ENCODE results near the gene ACKR3. TPM values are rescaled to one million over a fixed set of nuclear protein-coding genes. Genes with fewer than 3 reads are reported as not detected.
A peak's percentile ranks its signal among the peaks of the same experiment; 100 is the strongest.

ACKR3 gene
- total and polyA plus RNA-seq, 10 of the 15 experiments (the other 5 are each of a cell fraction or from before 2014, with no cell fraction given) = 3.0 to 154 (median 6.4) TPM

DNA sequence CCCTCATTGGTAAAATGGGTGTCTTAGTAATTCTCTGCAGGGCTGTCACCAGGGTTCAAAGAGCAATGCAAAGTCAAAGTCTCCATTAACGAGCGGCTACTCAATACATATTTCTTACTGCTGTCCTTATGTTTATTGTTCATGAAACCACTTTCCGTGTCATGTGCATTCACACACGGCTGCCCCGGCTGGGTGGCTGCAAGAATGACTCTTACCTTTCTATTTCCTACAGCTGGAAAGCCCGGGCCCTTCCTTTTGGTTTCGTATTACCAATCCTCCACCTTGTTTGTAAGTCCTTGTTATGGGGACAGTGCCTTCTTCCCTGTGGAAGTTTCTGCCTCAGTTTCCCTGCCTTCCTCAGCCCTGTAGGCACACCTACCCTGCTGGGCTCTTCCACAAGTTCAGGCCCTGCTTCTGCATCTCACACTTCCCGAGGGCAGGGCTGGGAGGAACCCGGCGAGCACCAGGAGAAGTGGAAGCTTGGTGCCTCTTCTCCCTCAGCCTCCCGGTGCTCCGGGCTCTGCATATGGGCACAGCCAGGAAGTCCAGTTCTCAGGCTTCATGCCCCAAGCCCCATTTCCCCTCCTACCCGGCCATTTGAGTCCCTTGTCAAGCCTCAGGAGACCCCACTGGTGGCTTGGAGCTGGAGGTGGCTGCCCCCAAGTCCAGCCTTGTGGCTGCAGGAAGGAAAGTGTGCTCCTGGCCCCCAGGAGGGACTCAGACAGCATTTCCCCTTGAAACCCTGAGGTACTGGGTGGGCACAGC lies 18.7 kb upstream of the ACKR3 start (continued):
- TF ChIP-seq PML (IDR thresholded peaks at IDR 0.05; ENCODE audit: low read length) = 0 out of 2 replicates have a peak, but pooled peaks have one; percentile 55
- peak; percentile 51; the same call in 1 of the 2 replicates for TF ChIP-seq ZBED1 (IDR thresholded peaks at IDR 0.05; ENCODE audit: borderline replicate concordance)
- TF ChIP-seq SIN3A (IDR thresholded peaks at IDR 0.05; ENCODE audit: low read depth, low read length) = no peak
- no peak for TF ChIP-seq ZNF622 (IDR thresholded peaks at IDR 0.05)
- TF ChIP-seq CBFB (IDR thresholded peaks at IDR 0.05; ENCODE audit: low read depth) = no peak; the same call in 1 of the 2 replicates
- no peak for TF ChIP-seq NFXL1 (IDR thresholded peaks at IDR 0.05; ENCODE audit: borderline replicate concordance)
- TF ChIP-seq, protein P1, sequence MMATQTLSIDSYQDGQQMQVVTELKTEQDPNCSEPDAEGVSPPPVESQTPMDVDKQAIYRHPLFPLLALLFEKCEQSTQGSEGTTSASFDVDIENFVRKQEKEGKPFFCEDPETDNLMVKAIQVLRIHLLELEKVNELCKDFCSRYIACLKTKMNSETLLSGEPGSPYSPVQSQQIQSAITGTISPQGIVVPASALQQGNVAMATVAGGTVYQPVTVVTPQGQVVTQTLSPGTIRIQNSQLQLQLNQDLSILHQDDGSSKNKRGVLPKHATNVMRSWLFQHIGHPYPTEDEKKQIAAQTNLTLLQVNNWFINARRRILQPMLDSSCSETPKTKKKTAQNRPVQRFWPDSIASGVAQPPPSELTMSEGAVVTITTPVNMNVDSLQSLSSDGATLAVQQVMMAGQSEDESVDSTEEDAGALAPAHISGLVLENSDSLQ (IDR thresholded peaks at IDR 0.05) = no peak
- TF ChIP-seq CUX1 (IDR thresholded peaks at IDR 0.05; ENCODE audit: insufficient replicate concordance, low read depth, low read length) = no peak
- no peak for TF ChIP-seq SUZ12 (IDR thresholded peaks at IDR 0.05; ENCODE audit: unreplicated experiment)
- TF ChIP-seq, protein P2, sequence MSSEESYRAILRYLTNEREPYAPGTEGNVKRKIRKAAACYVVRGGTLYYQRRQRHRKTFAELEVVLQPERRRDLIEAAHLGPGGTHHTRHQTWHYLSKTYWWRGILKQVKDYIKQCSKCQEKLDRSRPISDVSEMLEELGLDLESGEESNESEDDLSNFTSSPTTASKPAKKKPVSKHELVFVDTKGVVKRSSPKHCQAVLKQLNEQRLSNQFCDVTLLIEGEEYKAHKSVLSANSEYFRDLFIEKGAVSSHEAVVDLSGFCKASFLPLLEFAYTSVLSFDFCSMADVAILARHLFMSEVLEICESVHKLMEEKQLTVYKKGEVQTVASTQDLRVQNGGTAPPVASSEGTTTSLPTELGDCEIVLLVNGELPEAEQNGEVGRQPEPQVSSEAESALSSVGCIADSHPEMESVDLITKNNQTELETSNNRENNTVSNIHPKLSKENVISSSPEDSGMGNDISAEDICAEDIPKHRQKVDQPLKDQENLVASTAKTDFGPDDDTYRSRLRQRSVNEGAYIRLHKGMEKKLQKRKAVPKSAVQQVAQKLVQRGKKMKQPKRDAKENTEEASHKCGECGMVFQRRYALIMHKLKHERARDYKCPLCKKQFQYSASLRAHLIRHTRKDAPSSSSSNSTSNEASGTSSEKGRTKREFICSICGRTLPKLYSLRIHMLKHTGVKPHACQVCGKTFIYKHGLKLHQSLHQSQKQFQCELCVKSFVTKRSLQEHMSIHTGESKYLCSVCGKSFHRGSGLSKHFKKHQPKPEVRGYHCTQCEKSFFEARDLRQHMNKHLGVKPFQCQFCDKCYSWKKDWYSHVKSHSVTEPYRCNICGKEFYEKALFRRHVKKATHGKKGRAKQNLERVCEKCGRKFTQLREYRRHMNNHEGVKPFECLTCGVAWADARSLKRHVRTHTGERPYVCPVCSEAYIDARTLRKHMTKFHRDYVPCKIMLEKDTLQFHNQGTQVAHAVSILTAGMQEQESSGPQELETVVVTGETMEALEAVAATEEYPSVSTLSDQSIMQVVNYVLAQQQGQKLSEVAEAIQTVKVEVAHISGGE (CRISPR knock-in tag; IDR thresholded peaks at IDR 0.05) = no peak
- TF ChIP-seq, protein P3, sequence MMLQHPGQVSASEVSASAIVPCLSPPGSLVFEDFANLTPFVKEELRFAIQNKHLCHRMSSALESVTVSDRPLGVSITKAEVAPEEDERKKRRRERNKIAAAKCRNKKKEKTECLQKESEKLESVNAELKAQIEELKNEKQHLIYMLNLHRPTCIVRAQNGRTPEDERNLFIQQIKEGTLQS (IDR thresholded peaks at IDR 0.05; ENCODE audit: borderline replicate concordance, extremely low read depth, low read depth, low read length) = no peak
- TF ChIP-seq NR2F1 (conservative IDR thresholded peaks at IDR 0.05) = peak; percentile 18; the same call in 1 of the 2 replicates
- TF ChIP-seq SMARCA5 (IDR thresholded peaks at IDR 0.05) = no peak
- no peak for TF ChIP-seq RB1 (IDR thresholded peaks at IDR 0.05; ENCODE audit: borderline replicate concordance)
- no peak for TF ChIP-seq ESRRA (IDR thresholded peaks at IDR 0.05; ENCODE audit: low read length)
- TF ChIP-seq EGR1 (IDR thresholded peaks at IDR 0.05; ENCODE audit: borderline replicate concordance in 1 of 2, low read depth in 2 of 2, low read length in 2 of 2) = peak in 1 of 2 experiments; percentile 69; a peak in 1 of 3 replicates
- TF ChIP-seq, protein P4, sequence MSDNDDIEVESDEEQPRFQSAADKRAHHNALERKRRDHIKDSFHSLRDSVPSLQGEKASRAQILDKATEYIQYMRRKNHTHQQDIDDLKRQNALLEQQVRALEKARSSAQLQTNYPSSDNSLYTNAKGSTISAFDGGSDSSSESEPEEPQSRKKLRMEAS (IDR thresholded peaks at IDR 0.05; ENCODE audit: low read depth, low read length) = no peak
- TF ChIP-seq IKZF2 (IDR thresholded peaks at IDR 0.05) = peak; percentile 91 to 93
- TF ChIP-seq PAX5 (IDR thresholded peaks at IDR 0.05; ENCODE audit: borderline replicate concordance, low read depth, low read length) = peak; percentile 97
- TF ChIP-seq HDAC6 (IDR thresholded peaks at IDR 0.05; ENCODE audit: unreplicated experiment) = no peak
